ENCODE results near the gene ANKFY1.

- TF ChIP-seq CTCF (tag by site-specific recombination; IDR thresholded peaks at IDR 0.05): no peak
- TF ChIP-seq ZNF560 (tag by site-specific recombination; IDR thresholded peaks at IDR 0.05; ENCODE audit: borderline replicate concordance): no peak
- TF ChIP-seq ZNF513 (tag by site-specific recombination; IDR thresholded peaks at IDR 0.05): no peak
Measured at GRCh38 chr17:4118015-4118743, 145.6 kb downstream of the ANKFY1 start.

Measured in HEK293 (cell line).